Measurements from ENCODE around the gene PTPN18.

The PTPN18 gene

GRCh38 chr2:130378898-130379214, 23.0 kb downstream of the PTPN18 start:
- Histone ChIP-seq H3K9me3 (ENCODE audit: control insufficient read depth in 5 of 5, low read length in 5 of 5) (no peaks in the 10 kb centered on the region), H3K4me1 (ENCODE audit: control insufficient read depth in 5 of 5, insufficient read depth in 5 of 5, low read length in 5 of 5) (peaks cover 0 to 33% (median 7%) of the 10 kb centered on the region in 5 donors), H3K36me3 (ENCODE audit: control insufficient read depth in 5 of 5, insufficient read depth in 5 of 5, low read length in 5 of 5) (peaks cover 3 to 45% (median 11%) of the 10 kb centered on the region in 5 donors), H3K27me3 (ENCODE audit: control insufficient read depth in 5 of 5, insufficient read depth in 4 of 5, low read length in 5 of 5) (no peaks in the 10 kb centered on the region), H3K27ac (ENCODE audit: low read depth, low read length) (no peak overlapping the region), H3K4me3 (ENCODE audit: low read depth in 1 of 5, low read length in 5 of 5) (no peak overlapping the region), H3K9ac (ENCODE audit: low read length in 5 of 5) (no peak overlapping the region)

- no peak overlapping the region for H3K9ac ChIP-seq (ENCODE audit: low read length in 5 of 5)
- no peaks in the 10 kb centered on the region for H3K9me3 ChIP-seq (ENCODE audit: control insufficient read depth in 5 of 5, low read length in 5 of 5)
- peaks cover 3 to 40% (median 9%) of the 10 kb centered on the region in 5 donors for H3K36me3 ChIP-seq (ENCODE audit: control insufficient read depth in 5 of 5, insufficient read depth in 5 of 5, low read length in 5 of 5)
- no peak overlapping the region for H3K4me3 ChIP-seq (ENCODE audit: low read depth in 1 of 5, low read length in 5 of 5)
- peaks cover 0 to 29% (median 4%) of the 10 kb centered on the region in 5 donors for H3K4me1 ChIP-seq (ENCODE audit: control insufficient read depth in 5 of 5, insufficient read depth in 5 of 5, low read length in 5 of 5)
- no peaks in the 10 kb centered on the region for H3K27me3 ChIP-seq (ENCODE audit: control insufficient read depth in 5 of 5, insufficient read depth in 4 of 5, low read length in 5 of 5)
- no peak overlapping the region for H3K27ac ChIP-seq (ENCODE audit: low read depth, low read length)
Measured at GRCh38 chr2:130380096-130380934, 24.5 kb downstream of the PTPN18 start.

GRCh38 chr2:130381145-130381544, 25.3 kb downstream of the PTPN18 start:
- H3K27me3 ChIP-seq (ENCODE audit: control insufficient read depth in 5 of 5, insufficient read depth in 4 of 5, low read length in 5 of 5): no peaks in the 10 kb centered on the region
- H3K27ac ChIP-seq (ENCODE audit: low read depth, low read length): no peak overlapping the region
- peaks cover 0 to 37% (median 4%) of the 10 kb centered on the region in 5 donors for H3K4me1 ChIP-seq (ENCODE audit: control insufficient read depth in 5 of 5, insufficient read depth in 5 of 5, low read length in 5 of 5)
- peaks cover 2 to 33% (median 9%) of the 10 kb centered on the region in 5 donors for H3K36me3 ChIP-seq (ENCODE audit: control insufficient read depth in 5 of 5, insufficient read depth in 5 of 5, low read length in 5 of 5)
- no peak overlapping the region for H3K4me3 ChIP-seq (ENCODE audit: low read depth in 1 of 5, low read length in 5 of 5)
- no peak overlapping the region for H3K9ac ChIP-seq (ENCODE audit: low read length in 5 of 5)
- H3K9me3 ChIP-seq (ENCODE audit: control insufficient read depth in 5 of 5, low read length in 5 of 5): no peaks in the 10 kb centered on the region

GRCh38 chr2:130381619-130382018, 25.8 kb downstream of the PTPN18 start:
- H3K36me3 ChIP-seq (ENCODE audit: control insufficient read depth in 5 of 5, insufficient read depth in 5 of 5, low read length in 5 of 5): peaks cover 2 to 32% (median 9%) of the 10 kb centered on the region in 5 donors
- H3K4me3 ChIP-seq (ENCODE audit: low read depth in 1 of 5, low read length in 5 of 5): no peak overlapping the region
- H3K27ac ChIP-seq (ENCODE audit: low read depth, low read length): no peak overlapping the region
- H3K4me1 ChIP-seq (ENCODE audit: control insufficient read depth in 5 of 5, insufficient read depth in 5 of 5, low read length in 5 of 5): peaks cover 3 to 36% (median 9%) of the 10 kb centered on the region in 5 donors
- no peak overlapping the region for H3K9ac ChIP-seq (ENCODE audit: low read length in 5 of 5)
- no peaks in the 10 kb centered on the region for H3K27me3 ChIP-seq (ENCODE audit: control insufficient read depth in 5 of 5, insufficient read depth in 4 of 5, low read length in 5 of 5)
- H3K9me3 ChIP-seq (ENCODE audit: control insufficient read depth in 5 of 5, low read length in 5 of 5): no peaks in the 10 kb centered on the region

GRCh38 chr2:130382313-130382917, 26.6 kb downstream of the PTPN18 start:
- H3K27me3 ChIP-seq (ENCODE audit: control insufficient read depth in 5 of 5, insufficient read depth in 4 of 5, low read length in 5 of 5): no peaks in the 10 kb centered on the region

GRCh38 chr2:130385709-130386108, 29.9 kb downstream of the PTPN18 start:
- Histone ChIP-seq H3K9ac (ENCODE audit: low read length in 5 of 5) (no peak overlapping the region), H3K27me3 (ENCODE audit: control insufficient read depth in 5 of 5, insufficient read depth in 4 of 5, low read length in 5 of 5) (no peaks in the 10 kb centered on the region), H3K4me1 (ENCODE audit: control insufficient read depth in 5 of 5, insufficient read depth in 5 of 5, low read length in 5 of 5) (peaks cover 5 to 53% (median 43%) of the 10 kb centered on the region in 5 donors), H3K9me3 (ENCODE audit: control insufficient read depth in 5 of 5, low read length in 5 of 5) (no peaks in the 10 kb centered on the region), H3K4me3 (ENCODE audit: low read depth in 1 of 5, low read length in 5 of 5) (no peak overlapping the region), H3K27ac (ENCODE audit: low read depth, low read length) (peak overlapping the region; percentile 21), H3K36me3 (ENCODE audit: control insufficient read depth in 5 of 5, insufficient read depth in 5 of 5, low read length in 5 of 5) (peaks cover 0 to 18% (median 6%) of the 10 kb centered on the region in 5 donors)

More at GRCh38 chr2:130382313-130382917, 26.6 kb downstream of the PTPN18 start:
- H3K36me3 ChIP-seq (ENCODE audit: control insufficient read depth in 5 of 5, insufficient read depth in 5 of 5, low read length in 5 of 5): peaks cover 0 to 27% (median 9%) of the 10 kb centered on the region in 5 donors
- H3K27ac ChIP-seq (ENCODE audit: low read depth, low read length): no peak overlapping the region
- H3K9me3 ChIP-seq (ENCODE audit: control insufficient read depth in 5 of 5, low read length in 5 of 5): no peaks in the 10 kb centered on the region
- no peak overlapping the region for H3K9ac ChIP-seq (ENCODE audit: low read length in 5 of 5)
- H3K4me3 ChIP-seq (ENCODE audit: low read depth in 1 of 5, low read length in 5 of 5): no peak overlapping the region
- H3K4me1 ChIP-seq (ENCODE audit: control insufficient read depth in 5 of 5, insufficient read depth in 5 of 5, low read length in 5 of 5): peaks cover 4 to 41% (median 17%) of the 10 kb centered on the region in 5 donors

GRCh38 chr2:130387071-130387400, 31.2 kb downstream of the PTPN18 start:
- no peak overlapping the region for H3K9ac ChIP-seq (ENCODE audit: low read length in 5 of 5)
- peak overlapping the region; percentile 21 for H3K27ac ChIP-seq (ENCODE audit: low read depth, low read length)
- peak overlapping the region in 2 of 5 donors; percentile 30 to 34 for H3K4me3 ChIP-seq (ENCODE audit: low read depth in 1 of 5, low read length in 5 of 5)
- peaks cover 0 to 9% (median 4%) of the 10 kb centered on the region in 5 donors for H3K36me3 ChIP-seq (ENCODE audit: control insufficient read depth in 5 of 5, insufficient read depth in 5 of 5, low read length in 5 of 5)
- no peaks in the 10 kb centered on the region for H3K27me3 ChIP-seq (ENCODE audit: control insufficient read depth in 5 of 5, insufficient read depth in 4 of 5, low read length in 5 of 5)
- peaks cover 6 to 57% (median 53%) of the 10 kb centered on the region in 5 donors for H3K4me1 ChIP-seq (ENCODE audit: control insufficient read depth in 5 of 5, insufficient read depth in 5 of 5, low read length in 5 of 5)
- H3K9me3 ChIP-seq (ENCODE audit: control insufficient read depth in 5 of 5, low read length in 5 of 5): no peaks in the 10 kb centered on the region

GRCh38 chr2:130387804-130388203, 31.9 kb downstream of the PTPN18 start:
- H3K27me3 ChIP-seq (ENCODE audit: control insufficient read depth in 5 of 5, insufficient read depth in 4 of 5, low read length in 5 of 5): no peaks in the 10 kb centered on the region
- peak overlapping the region; percentile 7 for H3K27ac ChIP-seq (ENCODE audit: low read depth, low read length)
- peaks cover 0 to 2% (median 0%) of the 10 kb centered on the region in 5 donors for H3K36me3 ChIP-seq (ENCODE audit: control insufficient read depth in 5 of 5, insufficient read depth in 5 of 5, low read length in 5 of 5)
- peak overlapping the region in 1 of 5 donors; percentile 20 for H3K9ac ChIP-seq (ENCODE audit: low read length in 5 of 5)
- peaks cover 8 to 61% (median 56%) of the 10 kb centered on the region in 5 donors for H3K4me1 ChIP-seq (ENCODE audit: control insufficient read depth in 5 of 5, insufficient read depth in 5 of 5, low read length in 5 of 5)
- H3K9me3 ChIP-seq (ENCODE audit: control insufficient read depth in 5 of 5, low read length in 5 of 5): no peaks in the 10 kb centered on the region
- H3K4me3 ChIP-seq (ENCODE audit: low read depth in 1 of 5, low read length in 5 of 5): no peak overlapping the region

GRCh38 chr2:130388221-130388907, 32.5 kb downstream of the PTPN18 start:
- Histone ChIP-seq H3K9me3 (ENCODE audit: control insufficient read depth in 5 of 5, low read length in 5 of 5) (no peaks in the 10 kb centered on the region), H3K27ac (ENCODE audit: low read depth, low read length) (peak overlapping the region; percentile 7), H3K27me3 (ENCODE audit: control insufficient read depth in 5 of 5, insufficient read depth in 4 of 5, low read length in 5 of 5) (no peaks in the 10 kb centered on the region), H3K9ac (ENCODE audit: low read length in 5 of 5) (no peak overlapping the region), H3K4me3 (ENCODE audit: low read depth in 1 of 5, low read length in 5 of 5) (no peak overlapping the region), H3K4me1 (ENCODE audit: control insufficient read depth in 5 of 5, insufficient read depth in 5 of 5, low read length in 5 of 5) (peaks cover 8 to 61% (median 56%) of the 10 kb centered on the region in 5 donors), H3K36me3 (ENCODE audit: control insufficient read depth in 5 of 5, insufficient read depth in 5 of 5, low read length in 5 of 5) (no peaks in the 10 kb centered on the region)

- H3K4me3 ChIP-seq (ENCODE audit: low read depth in 1 of 5, low read length in 5 of 5): no peak overlapping the region
- H3K9ac ChIP-seq (ENCODE audit: low read length in 5 of 5): no peak overlapping the region
- H3K36me3 ChIP-seq (ENCODE audit: control insufficient read depth in 5 of 5, insufficient read depth in 5 of 5, low read length in 5 of 5): no peaks in the 10 kb centered on the region
- no peaks in the 10 kb centered on the region for H3K27me3 ChIP-seq (ENCODE audit: control insufficient read depth in 5 of 5, insufficient read depth in 4 of 5, low read length in 5 of 5)
- H3K4me1 ChIP-seq (ENCODE audit: control insufficient read depth in 5 of 5, insufficient read depth in 5 of 5, low read length in 5 of 5): peaks cover 8 to 61% (median 56%) of the 10 kb centered on the region in 5 donors
- H3K9me3 ChIP-seq (ENCODE audit: control insufficient read depth in 5 of 5, low read length in 5 of 5): no peaks in the 10 kb centered on the region
- no peak overlapping the region for H3K27ac ChIP-seq (ENCODE audit: low read depth, low read length)
Measured at GRCh38 chr2:130389358-130389757, 33.5 kb downstream of the PTPN18 start.
